AG09319 (cell line): ENCODE data around the gene STPG2.
"Not testable (repeated sequence)": the region's sequence is repeated elsewhere in the genome, so short reads cannot be mapped to it uniquely, and the experiment has no call there.

Experiments used
- DNase-seq: peaks from one replicate; pipeline ENCODE4 v3.0.0-alpha.2; 2010; ENCODE audit warnings: low read depth; ENCODE audit errors: extremely low read depth
- TF ChIP-seq, protein P1 (sequence below): IDR thresholded peaks from 2 replicates; pipeline ENCODE4 v1.5.1; 2011; ENCODE audit warnings: low read depth, mild to moderate bottlenecking, inconsistent platforms, low read length, moderate library complexity

The STPG2 gene

DNA sequence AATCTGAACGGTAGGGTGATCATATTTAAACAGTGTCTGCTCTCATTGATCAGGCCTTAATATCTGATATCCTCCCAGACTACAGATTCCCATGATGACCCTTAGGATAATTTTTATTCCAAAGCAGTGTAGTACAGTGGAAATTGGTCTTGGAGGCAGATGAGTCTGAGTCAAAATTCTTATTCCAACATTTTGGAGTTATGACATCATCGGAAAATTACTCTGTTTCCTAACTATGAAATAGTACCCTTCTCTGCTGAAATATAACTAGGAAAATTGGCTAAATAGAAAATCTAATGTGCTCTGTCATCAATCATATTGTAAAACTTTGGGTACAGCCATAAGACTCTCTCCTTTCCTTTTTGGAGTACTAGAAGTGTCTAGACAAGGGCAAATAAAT, 583.3 kb downstream of the STPG2 start:
- TF ChIP-seq, protein P1, sequence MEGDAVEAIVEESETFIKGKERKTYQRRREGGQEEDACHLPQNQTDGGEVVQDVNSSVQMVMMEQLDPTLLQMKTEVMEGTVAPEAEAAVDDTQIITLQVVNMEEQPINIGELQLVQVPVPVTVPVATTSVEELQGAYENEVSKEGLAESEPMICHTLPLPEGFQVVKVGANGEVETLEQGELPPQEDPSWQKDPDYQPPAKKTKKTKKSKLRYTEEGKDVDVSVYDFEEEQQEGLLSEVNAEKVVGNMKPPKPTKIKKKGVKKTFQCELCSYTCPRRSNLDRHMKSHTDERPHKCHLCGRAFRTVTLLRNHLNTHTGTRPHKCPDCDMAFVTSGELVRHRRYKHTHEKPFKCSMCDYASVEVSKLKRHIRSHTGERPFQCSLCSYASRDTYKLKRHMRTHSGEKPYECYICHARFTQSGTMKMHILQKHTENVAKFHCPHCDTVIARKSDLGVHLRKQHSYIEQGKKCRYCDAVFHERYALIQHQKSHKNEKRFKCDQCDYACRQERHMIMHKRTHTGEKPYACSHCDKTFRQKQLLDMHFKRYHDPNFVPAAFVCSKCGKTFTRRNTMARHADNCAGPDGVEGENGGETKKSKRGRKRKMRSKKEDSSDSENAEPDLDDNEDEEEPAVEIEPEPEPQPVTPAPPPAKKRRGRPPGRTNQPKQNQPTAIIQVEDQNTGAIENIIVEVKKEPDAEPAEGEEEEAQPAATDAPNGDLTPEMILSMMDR = no peak
- DNase-seq = no peak

DNA sequence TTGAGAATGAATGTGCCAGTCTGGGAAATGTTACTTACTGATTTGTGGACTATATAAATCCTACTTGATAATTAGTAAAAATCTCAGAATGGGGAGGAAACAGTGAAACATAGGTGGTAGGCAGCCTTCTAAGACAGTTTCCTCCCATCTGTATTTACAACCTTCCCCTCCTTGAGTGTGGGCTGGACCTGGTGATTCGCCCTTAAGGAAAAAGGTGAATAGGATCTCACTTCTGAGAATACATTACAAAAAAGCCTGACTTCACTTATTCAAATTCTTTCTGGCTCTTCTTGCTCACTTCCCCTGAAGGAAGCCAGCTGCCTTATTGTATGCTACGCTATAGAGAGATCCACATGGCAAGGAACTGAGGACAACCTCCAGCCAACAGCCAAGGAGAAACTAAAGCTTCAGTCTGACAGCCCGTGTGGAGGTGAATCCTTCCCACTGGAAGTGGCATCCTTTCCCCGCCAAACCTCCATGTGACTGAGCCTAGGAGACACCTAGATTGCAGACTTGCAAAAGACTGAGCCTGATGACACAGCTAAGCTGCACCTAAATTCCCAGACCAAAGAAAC, 585.0 kb downstream of the STPG2 start:
- TF ChIP-seq, protein P1 = no peak
- DNase-seq = no peak

DNA sequence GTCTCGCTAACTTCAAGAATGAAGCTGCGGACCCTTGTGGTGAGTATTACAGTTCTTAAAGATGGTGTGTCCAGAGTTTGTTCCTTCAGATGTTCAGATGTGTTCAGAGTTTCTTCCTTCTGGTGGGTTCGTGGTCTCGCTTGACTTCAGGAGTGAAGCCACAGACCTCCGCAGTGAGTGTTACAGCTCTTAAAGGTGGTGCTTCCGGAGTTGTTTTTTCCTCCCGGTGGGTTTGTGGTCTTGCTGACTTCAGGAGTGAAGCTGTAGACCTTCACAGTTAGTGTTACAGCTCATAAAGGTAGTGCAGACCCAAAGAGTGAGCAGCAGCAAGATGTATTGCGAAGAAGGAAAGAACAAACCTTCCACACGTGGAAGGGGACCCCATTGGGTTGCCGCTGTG, 592.6 kb downstream of the STPG2 start:
- DNase-seq = not testable (repeated sequence)

GRCh38 chr4:97548943-97549583, 594.2 kb downstream of the STPG2 start:
- DNase-seq = no peak
- TF ChIP-seq, protein P1 = no peak

- no peak for DNase-seq
- TF ChIP-seq, protein P1 = no peak
These were observed 595.1 kb downstream of the STPG2 start for GRCh38 chr4:97548186-97548585.

DNA sequence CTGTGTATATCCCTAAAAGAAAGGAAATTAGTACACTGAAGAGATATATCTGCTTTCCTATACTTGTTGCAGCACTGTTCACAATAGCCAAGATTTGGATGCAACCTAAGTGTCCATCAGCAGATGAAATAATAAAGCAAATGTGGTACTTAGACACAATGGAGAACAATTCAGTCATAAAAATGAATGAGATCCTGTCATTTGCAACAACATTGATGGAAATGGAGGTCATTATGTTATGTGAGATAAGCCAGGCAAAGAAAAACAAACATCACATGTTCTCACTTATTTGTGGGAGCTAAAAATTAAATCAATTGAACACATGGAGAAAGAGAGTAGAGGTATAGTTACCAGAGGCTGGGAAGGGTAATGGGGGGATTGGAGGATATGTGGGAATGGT, 611.9 kb downstream of the STPG2 start:
- TF ChIP-seq, protein P1 = no peak

DNA sequence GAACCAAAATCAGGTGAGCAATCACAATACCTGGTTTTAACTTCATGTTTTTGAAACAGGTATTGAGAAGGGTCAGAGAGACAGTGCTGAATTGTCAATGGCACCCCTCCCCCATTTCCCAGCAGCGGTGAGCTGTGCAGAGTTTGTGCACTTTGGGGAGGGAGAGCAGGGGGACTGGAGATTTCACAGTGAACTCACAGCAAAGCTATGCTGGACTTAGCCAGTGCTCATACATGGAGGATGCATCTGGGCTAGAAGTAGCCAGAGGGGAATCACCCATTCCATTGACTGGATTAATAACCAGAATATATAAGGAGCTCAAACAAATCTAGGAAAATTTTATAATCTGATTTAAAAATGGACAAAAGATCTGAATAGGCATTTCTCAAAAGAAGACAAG, 612.6 kb downstream of the STPG2 start:
- TF ChIP-seq, protein P1 = no peak

More for the DNA sequence above, 611.9 kb downstream of the STPG2 start:
- DNase-seq = no peak

DNA sequence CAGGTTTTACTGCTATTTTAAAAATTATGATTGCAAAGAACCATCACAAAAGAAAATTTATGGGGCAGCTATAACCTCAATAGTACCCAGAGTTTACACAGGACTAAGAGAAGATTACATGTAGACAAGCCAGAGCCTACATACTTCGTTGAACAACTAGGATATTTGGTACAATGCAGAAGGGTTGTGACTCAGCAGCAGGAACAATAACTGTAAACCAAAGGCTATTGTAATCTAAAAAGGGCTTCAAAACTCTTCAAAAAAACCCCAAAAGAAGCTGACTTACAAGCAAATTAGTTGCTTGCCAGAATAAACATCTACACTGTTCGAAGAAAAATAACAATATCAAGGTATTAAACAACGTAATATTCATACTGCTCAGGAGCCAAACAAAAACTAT, 618.0 kb downstream of the STPG2 start:
- no peak for DNase-seq
- TF ChIP-seq, protein P1 = no peak

More for the DNA sequence above, 612.6 kb downstream of the STPG2 start:
- no peak for DNase-seq
